ENCODE measurements around the gene ENC1.

The ENC1 gene

GRCh38 chr5:74648835-74649293 is 8.3 kb upstream of the ENC1 start:
- WGBS (ENCODE audit: insufficient coverage): 21% methylated on average over 6 of the region's 6 CpGs

DNA sequence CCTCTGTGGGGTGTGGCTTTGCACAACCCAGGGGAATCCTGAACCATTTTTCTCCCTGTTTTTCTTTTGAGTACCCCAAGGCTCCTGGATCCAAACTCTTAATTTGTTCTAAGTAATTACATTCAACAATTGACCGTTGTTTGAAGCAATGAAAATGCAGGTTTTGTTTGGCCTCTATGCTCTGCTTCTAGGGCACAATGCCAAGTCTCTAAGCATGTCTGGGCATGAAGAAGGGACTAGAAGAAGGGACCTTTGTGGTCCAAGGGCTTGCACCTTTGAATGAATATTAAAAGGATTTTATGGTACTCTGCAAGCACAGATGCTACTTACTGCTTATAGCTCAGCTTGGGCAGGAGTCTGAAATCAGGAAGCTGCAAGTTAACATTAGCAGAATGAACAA is 6.6 kb upstream of the ENC1 start:
- CTCF ChIA-PET: interaction anchor here (0.8 to 2.4 kb wide), 11 partner anchors 13 to 1056 kb away, joined by 3 to 12 read pairs (median 3); no protein-coding TSS in a partner anchor
- POLR2A ChIA-PET: no interaction called here
- 100% methylated on average over 1 of the region's 1 CpG for WGBS (ENCODE audit: insufficient coverage)

More at GRCh38 chr5:74648835-74649293, 8.3 kb upstream of the ENC1 start:
- Histone ChIP-seq H3K36me3 (ENCODE audit: control insufficient read depth in 4 of 4, insufficient read depth in 4 of 4, low read length in 3 of 4) (no peaks in the 10 kb centered on the region), H3K4me1 (ENCODE audit: control extremely low read depth in 1 of 4, control insufficient read depth in 4 of 4, insufficient read depth in 4 of 4, low read length in 3 of 4) (peaks cover 0 to 2% (median 0%) of the 10 kb centered on the region in 4 experiments), H3K4me3 (ENCODE audit: control insufficient read depth in 1 of 7, extremely low read depth in 1 of 7, insufficient read depth in 4 of 7, low read depth in 2 of 7, low read length in 6 of 7) (peak overlapping the region in 1 of 7 experiments; percentile 20), H3K27me3 (replicated peaks in 2 of 5; ENCODE audit: control insufficient read depth in 4 of 5, insufficient read depth in 5 of 5, low read length in 4 of 5) (no peaks in the 10 kb centered on the region), H3K27ac (ENCODE audit: insufficient read depth in 1 of 2, low read depth in 1 of 2, low read length in 2 of 2, poor library complexity in 1 of 2, severe bottlenecking in 2 of 2) (no peak overlapping the region), H3K9me3 (ENCODE audit: control extremely low read depth in 1 of 5, control insufficient read depth in 4 of 5, insufficient read depth in 2 of 5, low read depth in 1 of 5, low read length in 4 of 5) (no peaks in the 10 kb centered on the region)
- peak; percentile 65 to 85 (median 80) for DNase-seq
- POLR2A ChIA-PET: no interaction called here
- CTCF ChIA-PET: interaction anchor here (0.7 to 3.0 kb wide), 17 partner anchors 9 to 1057 kb away, joined by 3 to 38 read pairs (median 4); partner anchors contain the start of gene ENC1

GRCh38 chr5:74643111-74643562 is 2.6 kb upstream of the ENC1 start:
- Histone ChIP-seq H3K36me3 (ENCODE audit: control insufficient read depth in 4 of 4, insufficient read depth in 4 of 4, low read length in 3 of 4) (no peaks in the 10 kb centered on the region), H3K27ac (ENCODE audit: insufficient read depth in 1 of 2, low read depth in 1 of 2, low read length in 2 of 2, poor library complexity in 1 of 2, severe bottlenecking in 2 of 2) (no peak overlapping the region), H3K9me3 (ENCODE audit: control extremely low read depth in 1 of 5, control insufficient read depth in 4 of 5, insufficient read depth in 2 of 5, low read depth in 1 of 5, low read length in 4 of 5) (no peaks in the 10 kb centered on the region), H3K4me3 (ENCODE audit: control insufficient read depth in 1 of 7, extremely low read depth in 1 of 7, insufficient read depth in 4 of 7, low read depth in 2 of 7, low read length in 6 of 7) (no peak overlapping the region), H3K4me1 (ENCODE audit: control extremely low read depth in 1 of 4, control insufficient read depth in 4 of 4, insufficient read depth in 4 of 4, low read length in 3 of 4) (peaks cover 11 to 41% (median 27%) of the 10 kb centered on the region in 4 experiments), H3K27me3 (replicated peaks in 2 of 5; ENCODE audit: control insufficient read depth in 4 of 5, insufficient read depth in 5 of 5, low read length in 4 of 5) (no peaks in the 10 kb centered on the region)
- 85% methylated on average over 4 of the region's 4 CpGs for WGBS (ENCODE audit: insufficient coverage)
- peak in 2 of 3 donors; percentile 15 to 33 for DNase-seq
- ChIA-PET CTCF (interaction anchor here (0.8 to 6.3 kb wide), 13 partner anchors 9 to 741 kb away, joined by 3 to 51 read pairs (median 5); no protein-coding TSS in a partner anchor), POLR2A (no interaction called here)

More for the DNA sequence above, 6.6 kb upstream of the ENC1 start:
- Histone ChIP-seq H3K9me3 (ENCODE audit: control extremely low read depth in 1 of 5, control insufficient read depth in 4 of 5, insufficient read depth in 2 of 5, low read depth in 1 of 5, low read length in 4 of 5) (no peaks in the 10 kb centered on the region), H3K4me3 (ENCODE audit: control insufficient read depth in 1 of 7, extremely low read depth in 1 of 7, insufficient read depth in 4 of 7, low read depth in 2 of 7, low read length in 6 of 7) (no peak overlapping the region), H3K4me1 (ENCODE audit: control extremely low read depth in 1 of 4, control insufficient read depth in 4 of 4, insufficient read depth in 4 of 4, low read length in 3 of 4) (peaks cover 0 to 5% (median 2%) of the 10 kb centered on the region in 4 experiments), H3K27me3 (replicated peaks in 2 of 5; ENCODE audit: control insufficient read depth in 4 of 5, insufficient read depth in 5 of 5, low read length in 4 of 5) (no peaks in the 10 kb centered on the region), H3K36me3 (ENCODE audit: control insufficient read depth in 4 of 4, insufficient read depth in 4 of 4, low read length in 3 of 4) (no peaks in the 10 kb centered on the region), H3K27ac (ENCODE audit: insufficient read depth in 1 of 2, low read depth in 1 of 2, low read length in 2 of 2, poor library complexity in 1 of 2, severe bottlenecking in 2 of 2) (no peak overlapping the region)
- DNase-seq: no peak

- Histone ChIP-seq H3K4me3 (ENCODE audit: control insufficient read depth in 1 of 7, extremely low read depth in 1 of 7, insufficient read depth in 4 of 7, low read depth in 2 of 7, low read length in 6 of 7) (no peak overlapping the region), H3K27me3 (replicated peaks in 2 of 5; ENCODE audit: control insufficient read depth in 4 of 5, insufficient read depth in 5 of 5, low read length in 4 of 5) (no peaks in the 10 kb centered on the region), H3K27ac (ENCODE audit: insufficient read depth in 1 of 2, low read depth in 1 of 2, low read length in 2 of 2, poor library complexity in 1 of 2, severe bottlenecking in 2 of 2) (no peak overlapping the region), H3K36me3 (ENCODE audit: control insufficient read depth in 4 of 4, insufficient read depth in 4 of 4, low read length in 3 of 4) (no peaks in the 10 kb centered on the region), H3K9me3 (ENCODE audit: control extremely low read depth in 1 of 5, control insufficient read depth in 4 of 5, insufficient read depth in 2 of 5, low read depth in 1 of 5, low read length in 4 of 5) (no peaks in the 10 kb centered on the region), H3K4me1 (ENCODE audit: control extremely low read depth in 1 of 4, control insufficient read depth in 4 of 4, insufficient read depth in 4 of 4, low read length in 3 of 4) (peaks cover 11 to 46% (median 27%) of the 10 kb centered on the region in 4 experiments)
- DNase-seq: no peak
- WGBS (ENCODE audit: insufficient coverage): 72% methylated on average over 4 of the region's 6 CpGs
- CTCF ChIA-PET: interaction anchor here (0.7 to 6.3 kb wide), 11 partner anchors 9 to 740 kb away, joined by 3 to 51 read pairs (median 4); no protein-coding TSS in a partner anchor
- POLR2A ChIA-PET: no interaction called here
Measured at GRCh38 chr5:74642543-74642863, 2.0 kb upstream of the ENC1 start.

DNA sequence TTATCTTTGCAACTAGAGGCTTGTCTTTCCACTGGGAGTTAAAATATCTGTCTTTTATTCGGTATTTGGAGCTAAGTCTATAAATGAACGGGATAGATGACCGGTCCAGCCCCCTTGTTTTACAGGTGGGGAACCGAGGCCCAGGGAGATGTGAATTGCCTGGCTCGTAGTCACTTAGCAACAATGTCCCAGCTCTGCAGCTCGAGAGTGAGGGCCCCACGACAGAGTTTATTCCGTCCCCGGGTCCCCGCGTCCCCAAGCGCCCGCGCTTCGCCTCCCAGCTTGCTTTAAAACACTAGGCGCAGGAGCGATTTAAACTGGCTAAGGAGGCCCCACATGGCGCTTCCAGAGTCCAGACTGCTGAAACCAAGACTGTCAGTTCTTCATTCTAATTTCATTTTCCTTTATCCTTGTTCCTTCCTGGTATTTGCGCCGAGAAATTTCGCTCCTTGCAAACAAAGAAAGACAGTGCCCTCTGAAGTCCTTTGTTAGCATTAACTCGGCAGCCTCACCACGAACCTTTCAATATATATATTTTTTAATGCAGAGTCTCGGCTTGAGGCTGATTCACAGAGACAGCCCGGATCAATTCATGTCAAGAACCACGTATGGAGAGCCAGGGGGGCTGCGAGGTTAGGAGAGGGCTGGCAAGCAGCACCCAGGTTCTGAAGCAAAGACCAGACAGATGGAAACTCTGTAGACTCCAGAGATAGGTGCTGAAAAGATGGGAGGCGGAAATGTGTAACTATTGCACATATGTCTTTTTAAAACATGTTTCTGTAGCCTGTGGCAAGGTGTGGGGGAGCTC is 1.4 kb upstream of the ENC1 start:
- DNase-seq: peak; percentile 69 to 70 (median 70)
- CTCF ChIA-PET: interaction anchor here (0.7 to 6.3 kb wide), 16 partner anchors 8 to 742 kb away, joined by 3 to 51 read pairs (median 4); no protein-coding TSS in a partner anchor
- Histone ChIP-seq H3K9me3 (ENCODE audit: control extremely low read depth in 1 of 5, control insufficient read depth in 4 of 5, insufficient read depth in 2 of 5, low read depth in 1 of 5, low read length in 4 of 5) (no peaks in the 10 kb centered on the region), H3K4me1 (ENCODE audit: control extremely low read depth in 1 of 4, control insufficient read depth in 4 of 4, insufficient read depth in 4 of 4, low read length in 3 of 4) (peaks cover 11 to 46% (median 27%) of the 10 kb centered on the region in 4 experiments), H3K27ac (ENCODE audit: insufficient read depth in 1 of 2, low read depth in 1 of 2, low read length in 2 of 2, poor library complexity in 1 of 2, severe bottlenecking in 2 of 2) (no peak overlapping the region), H3K36me3 (ENCODE audit: control insufficient read depth in 4 of 4, insufficient read depth in 4 of 4, low read length in 3 of 4) (no peaks in the 10 kb centered on the region), H3K4me3 (ENCODE audit: control insufficient read depth in 1 of 7, extremely low read depth in 1 of 7, insufficient read depth in 4 of 7, low read depth in 2 of 7, low read length in 6 of 7) (peak overlapping the region; percentile 32 to 84 (median 80)), H3K27me3 (replicated peaks in 2 of 5; ENCODE audit: control insufficient read depth in 4 of 5, insufficient read depth in 5 of 5, low read length in 4 of 5) (no peaks in the 10 kb centered on the region)
- POLR2A ChIA-PET: interaction anchor here (2.9 kb wide), 1 partner anchor 226 kb away, joined by 12 read pairs; no protein-coding TSS in a partner anchor
- 4% methylated on average over 24 of the region's 28 CpGs for WGBS (ENCODE audit: insufficient coverage)

GRCh38 chr5:74640954-74641734 is 616 bp upstream of the ENC1 start:
- peaks cover 11 to 46% (median 27%) of the 10 kb centered on the region in 4 experiments for H3K4me1 ChIP-seq (ENCODE audit: control extremely low read depth in 1 of 4, control insufficient read depth in 4 of 4, insufficient read depth in 4 of 4, low read length in 3 of 4)

More at GRCh38 chr5:74640954-74641734, 616 bp upstream of the ENC1 start:
- CTCF ChIA-PET: interaction anchor here (0.8 to 6.3 kb wide), 20 partner anchors 7 to 1050 kb away, joined by 3 to 51 read pairs (median 5); no protein-coding TSS in a partner anchor
- Histone ChIP-seq H3K27me3 (replicated peaks in 2 of 5; ENCODE audit: control insufficient read depth in 4 of 5, insufficient read depth in 5 of 5, low read length in 4 of 5) (no peaks in the 10 kb centered on the region), H3K9me3 (ENCODE audit: control extremely low read depth in 1 of 5, control insufficient read depth in 4 of 5, insufficient read depth in 2 of 5, low read depth in 1 of 5, low read length in 4 of 5) (no peaks in the 10 kb centered on the region), H3K36me3 (ENCODE audit: control insufficient read depth in 4 of 4, insufficient read depth in 4 of 4, low read length in 3 of 4) (no peaks in the 10 kb centered on the region), H3K27ac (ENCODE audit: insufficient read depth in 1 of 2, low read depth in 1 of 2, low read length in 2 of 2, poor library complexity in 1 of 2, severe bottlenecking in 2 of 2) (no peak overlapping the region), H3K4me3 (ENCODE audit: control insufficient read depth in 1 of 7, extremely low read depth in 1 of 7, insufficient read depth in 4 of 7, low read depth in 2 of 7, low read length in 6 of 7) (peak overlapping the region; percentile 37 to 84 (median 80))
- WGBS (ENCODE audit: insufficient coverage): under 1% methylated on average over 36 of the region's 47 CpGs
- peak; percentile 54 to 73 (median 64) for DNase-seq
- POLR2A ChIA-PET: interaction anchor here (1.0 to 2.9 kb wide), 5 partner anchors 207 to 249 kb away, joined by 3 to 12 read pairs (median 4); no protein-coding TSS in a partner anchor
